GM21576 (cell line): Measurements from ENCODE around the gene RASGEF1B.
A peak's percentile ranks its signal among the peaks of the same experiment; 100 is the strongest.
"Not testable (repeated sequence)": the region's sequence is repeated elsewhere in the genome, so short reads cannot be mapped to it uniquely, and the experiment has no call there.

Experiments
- ATAC-seq: cut with Tn5 transposase; IDR thresholded peaks from one replicate; pipeline ENCODE4 v1.9.1; 2021; ENCODE audit warnings: mild to moderate bottlenecking, moderate library complexity; ENCODE audit not compliant: unreplicated experiment

The RASGEF1B gene

GRCh38 chr4:81498551-81499099, 26.9 kb upstream of the RASGEF1B start:
- no peak for ATAC-seq

DNA sequence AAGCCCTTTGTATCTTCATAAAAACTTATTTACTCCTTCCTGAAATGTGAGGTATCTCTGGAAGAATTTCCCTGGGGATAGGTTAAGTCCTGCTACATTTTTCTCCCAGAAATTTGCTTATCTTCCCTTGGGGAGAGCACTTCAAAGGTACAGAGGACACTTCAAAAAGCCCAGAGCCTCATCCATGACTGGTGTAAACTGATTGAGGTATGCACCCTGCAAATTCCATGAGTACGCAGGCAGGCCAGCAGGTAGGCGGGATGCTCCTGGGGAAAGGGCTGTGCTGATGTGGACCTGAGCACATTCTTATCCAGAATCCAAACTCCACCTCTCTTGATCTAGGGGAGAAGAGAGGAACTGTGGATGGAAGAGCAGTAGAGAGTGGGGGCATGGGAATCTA, 26.3 kb upstream of the RASGEF1B start:
- no peak for ATAC-seq

DNA sequence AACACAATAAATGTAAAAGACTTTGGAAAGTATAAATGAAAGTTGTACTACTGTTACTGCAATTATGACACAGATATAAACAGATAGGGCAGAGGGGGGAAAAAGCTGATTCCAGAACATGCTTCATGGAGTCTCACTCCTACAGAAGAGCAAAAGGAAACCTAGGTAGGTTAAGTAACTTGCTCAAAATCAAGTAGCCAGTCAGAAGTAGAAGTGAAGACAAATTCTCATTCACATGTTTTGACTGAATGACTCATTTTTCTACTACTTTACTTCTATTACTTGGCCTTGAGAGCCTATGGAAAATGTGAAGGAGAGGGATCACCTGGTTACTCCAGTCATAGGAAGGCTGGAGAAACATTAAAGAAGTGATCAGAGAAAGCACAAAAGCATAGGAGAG, 23.6 kb upstream of the RASGEF1B start:
- no peak for ATAC-seq

- ATAC-seq: peak; percentile 81
Measured at GRCh38 chr4:81494031-81494431, 22.3 kb upstream of the RASGEF1B start.

DNA sequence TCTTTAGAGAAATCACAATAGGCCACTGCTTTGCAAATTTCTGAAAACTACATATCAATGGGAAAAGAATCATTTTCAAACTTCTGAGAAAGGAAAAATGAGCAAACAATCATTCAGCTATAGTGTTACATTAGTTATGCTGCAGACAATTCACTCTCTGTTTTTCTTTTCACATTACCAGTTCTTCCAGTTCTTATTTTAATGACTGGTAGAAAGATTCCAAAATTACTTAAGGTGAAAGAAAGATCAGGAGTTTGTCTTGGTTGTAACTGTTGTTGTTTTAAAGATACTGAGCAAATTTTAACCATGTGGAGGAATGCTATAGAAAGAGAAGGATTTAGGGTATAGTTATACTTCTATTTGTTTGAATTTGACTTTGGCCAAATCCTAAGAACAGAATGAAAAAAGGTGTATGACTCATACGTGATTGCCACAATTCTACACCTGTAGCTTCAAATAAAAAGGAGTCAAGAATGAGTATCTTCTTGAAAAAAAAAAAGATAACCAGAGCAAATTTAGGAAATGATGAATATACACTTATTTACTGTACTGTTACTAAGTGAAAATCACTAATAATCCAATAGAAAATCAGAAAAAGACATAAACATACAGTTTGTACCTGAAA, 21.0 kb upstream of the RASGEF1B start:
- no peak for ATAC-seq

GRCh38 chr4:81491943-81492342, 20.2 kb upstream of the RASGEF1B start:
- ATAC-seq: no peak

GRCh38 chr4:81490403-81491160, 18.9 kb upstream of the RASGEF1B start:
- ATAC-seq: no peak

DNA sequence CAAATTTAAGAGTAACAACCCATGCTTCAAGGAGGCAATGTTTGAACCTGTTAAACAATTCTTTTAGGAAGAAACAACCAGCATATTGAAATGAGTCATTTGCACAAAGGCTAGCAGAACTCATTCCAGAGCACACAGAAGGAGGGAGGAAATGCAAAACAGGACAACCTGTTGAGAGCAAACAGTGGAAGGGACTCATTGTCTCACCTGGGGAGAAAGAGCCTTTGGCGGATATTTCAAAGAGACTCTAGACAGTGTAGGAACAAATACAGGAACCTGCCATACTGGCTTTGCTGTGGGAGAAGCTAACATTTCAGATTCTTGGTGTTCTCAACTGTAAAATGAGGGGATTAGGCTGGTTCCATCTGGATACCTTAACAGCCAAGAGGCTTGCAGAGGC, 14.8 kb upstream of the RASGEF1B start:
- ATAC-seq: no peak

DNA sequence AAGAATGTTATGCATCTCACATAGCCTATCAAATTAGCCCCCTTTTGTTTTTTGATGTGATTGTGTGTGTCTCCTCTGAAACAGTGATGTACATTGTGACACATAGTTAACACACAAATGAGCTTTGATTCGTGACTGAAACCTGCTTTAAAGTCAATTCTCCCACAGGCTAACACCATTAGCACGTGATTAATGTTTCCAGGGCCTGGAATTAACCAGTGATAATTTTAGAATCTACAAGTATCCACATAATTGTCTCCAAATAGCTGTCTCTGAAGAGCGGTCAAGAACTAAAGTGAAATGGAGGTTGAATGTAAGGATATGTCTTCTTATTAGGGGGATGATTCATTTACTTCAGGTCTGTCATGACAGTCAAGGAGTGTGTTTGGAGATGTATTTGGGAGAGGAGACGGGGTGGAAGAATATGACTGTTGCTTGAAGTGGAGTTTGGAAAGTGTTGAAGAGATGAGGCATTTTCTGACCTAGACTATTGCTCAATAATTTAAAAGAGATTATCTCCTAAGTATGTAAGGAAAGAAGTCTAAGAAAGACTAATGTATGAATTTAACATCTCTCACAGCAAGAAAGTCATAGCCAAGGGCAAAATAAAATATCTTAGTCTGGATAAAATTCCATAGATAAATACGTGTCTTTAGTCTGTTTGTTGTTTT, 13.7 kb upstream of the RASGEF1B start:
- no peak for ATAC-seq

DNA sequence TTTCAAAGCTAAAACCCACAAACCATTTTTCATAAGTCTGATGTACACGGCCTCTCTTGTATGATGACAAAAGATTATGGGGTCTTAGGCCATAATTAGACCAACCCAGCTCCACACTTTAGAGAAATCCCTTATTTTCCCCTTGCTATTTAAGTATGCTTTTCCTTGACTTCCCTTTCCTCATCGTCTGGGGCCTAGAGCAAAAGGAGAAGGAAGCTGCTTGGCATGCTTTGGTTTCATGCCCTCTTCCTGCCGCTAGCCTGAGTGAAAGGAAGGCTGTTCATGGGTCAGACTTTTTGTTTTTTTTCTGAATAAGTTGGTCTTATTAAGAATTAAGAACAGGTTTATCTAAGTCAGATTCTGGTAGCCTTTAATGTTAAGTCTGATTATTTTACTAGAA, 10.6 kb upstream of the RASGEF1B start:
- no peak for ATAC-seq

- no peak for ATAC-seq
Measured at GRCh38 chr4:81481151-81481550, 9.4 kb upstream of the RASGEF1B start.

DNA sequence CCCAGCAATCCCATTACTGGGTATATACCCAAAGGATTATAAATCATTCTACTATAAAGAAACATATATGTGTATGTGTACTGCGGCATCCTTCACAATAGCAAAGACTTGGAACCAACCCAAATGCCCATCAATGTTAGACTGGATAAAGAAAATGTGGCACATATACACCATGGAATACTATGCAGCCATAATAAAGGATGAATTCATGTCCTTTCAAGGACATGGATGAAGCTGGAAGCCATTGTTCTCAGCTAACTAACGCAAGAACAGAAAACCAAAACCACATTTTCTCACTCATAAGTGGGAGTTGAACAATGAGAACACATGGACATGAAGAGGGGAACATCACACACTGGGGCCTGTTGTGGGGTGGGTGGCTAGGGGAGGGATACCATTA, 7.9 kb upstream of the RASGEF1B start:
- not testable (repeated sequence) for ATAC-seq

DNA sequence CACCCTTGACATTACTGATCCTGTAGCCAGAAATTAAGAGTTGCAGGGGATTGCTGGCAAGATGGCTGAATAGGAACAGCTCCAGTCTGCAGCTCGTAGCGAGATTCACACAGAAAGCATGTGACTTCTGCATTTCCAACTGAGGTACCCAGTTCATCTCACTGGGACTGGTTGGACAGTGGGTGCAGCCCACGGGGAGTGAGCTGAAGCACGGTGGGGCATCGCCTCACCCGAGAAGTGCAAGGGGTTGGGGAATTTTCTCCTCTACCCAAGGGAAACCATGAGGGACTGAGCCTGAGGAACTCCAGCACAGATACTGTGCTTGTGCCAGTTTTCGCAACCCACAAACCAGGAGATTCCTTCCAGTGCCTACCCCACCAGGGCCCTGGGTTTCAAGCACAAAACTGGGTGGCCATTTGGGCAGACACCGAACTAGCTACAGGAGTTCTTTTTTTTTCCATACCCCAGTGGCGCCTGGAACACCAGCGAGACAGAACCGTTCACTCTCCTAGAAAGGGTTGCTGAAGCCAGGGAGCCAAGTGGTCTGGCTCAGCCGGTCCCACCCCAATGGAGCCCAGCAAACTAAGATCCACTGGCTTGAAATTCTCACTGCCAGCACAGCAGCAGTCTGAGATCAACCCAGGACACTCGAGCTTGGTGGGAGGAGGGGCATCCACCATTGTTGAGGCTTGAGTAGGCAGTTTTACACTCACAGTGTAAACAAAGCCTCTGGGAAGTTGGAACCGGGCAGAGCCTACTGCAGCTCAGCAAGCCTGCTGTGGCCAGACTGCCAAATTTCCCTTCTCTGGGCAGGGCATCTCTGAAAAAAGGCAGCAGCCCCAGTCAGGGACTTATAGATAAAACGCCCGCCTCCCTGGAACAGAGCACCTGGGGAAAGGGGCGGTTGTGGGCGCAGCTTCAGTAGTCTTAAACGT, 1.9 kb upstream of the RASGEF1B start:
- not testable (repeated sequence) for ATAC-seq

- ATAC-seq: peak; percentile 65
Measured at GRCh38 chr4:81472281-81473182, 825 bp upstream of the RASGEF1B start.

DNA sequence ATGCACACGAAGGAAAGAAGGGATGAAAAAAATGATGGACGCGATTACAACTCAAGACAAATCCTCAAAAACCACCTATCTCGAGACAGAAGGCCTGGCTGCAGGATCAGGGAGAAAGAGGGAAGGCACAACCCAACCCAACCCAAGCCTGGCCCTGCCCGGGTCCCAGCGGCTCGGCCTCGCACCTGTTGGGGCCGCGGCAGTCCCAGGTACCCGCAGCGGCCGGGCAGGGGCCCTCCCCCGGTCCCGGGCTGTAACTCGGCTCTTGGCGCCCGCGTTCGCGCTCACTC, 464 bp downstream of the RASGEF1B start:
- peak; percentile 5 for ATAC-seq

GRCh38 chr4:81470456-81471297, 1.0 kb downstream of the RASGEF1B start:
- no peak for ATAC-seq

GRCh38 chr4:81469781-81470455, 1.8 kb downstream of the RASGEF1B start:
- ATAC-seq: no peak

- no peak for ATAC-seq
Measured at GRCh38 chr4:81468678-81469077, 3.0 kb downstream of the RASGEF1B start.

DNA sequence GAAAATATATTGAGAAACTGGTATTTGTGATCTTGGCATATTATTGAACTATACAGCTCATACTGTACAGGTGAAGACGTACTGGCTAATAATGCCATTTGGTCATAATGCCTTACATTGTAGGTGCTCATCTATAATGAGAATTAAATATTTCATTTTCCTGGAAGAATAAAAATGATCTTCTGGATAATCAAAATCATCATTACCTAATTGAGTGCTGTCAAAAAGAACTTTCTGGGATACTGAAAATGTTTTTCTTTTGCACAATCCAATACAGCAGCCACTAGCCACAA, 4.1 kb downstream of the RASGEF1B start:
- no peak for ATAC-seq
